ENCODE data around the gene FECH.
"Not testable (repeated sequence)": the region's sequence is repeated elsewhere in the genome, so short reads cannot be mapped to it uniquely, and the experiment has no call there.

The FECH gene, protein sequence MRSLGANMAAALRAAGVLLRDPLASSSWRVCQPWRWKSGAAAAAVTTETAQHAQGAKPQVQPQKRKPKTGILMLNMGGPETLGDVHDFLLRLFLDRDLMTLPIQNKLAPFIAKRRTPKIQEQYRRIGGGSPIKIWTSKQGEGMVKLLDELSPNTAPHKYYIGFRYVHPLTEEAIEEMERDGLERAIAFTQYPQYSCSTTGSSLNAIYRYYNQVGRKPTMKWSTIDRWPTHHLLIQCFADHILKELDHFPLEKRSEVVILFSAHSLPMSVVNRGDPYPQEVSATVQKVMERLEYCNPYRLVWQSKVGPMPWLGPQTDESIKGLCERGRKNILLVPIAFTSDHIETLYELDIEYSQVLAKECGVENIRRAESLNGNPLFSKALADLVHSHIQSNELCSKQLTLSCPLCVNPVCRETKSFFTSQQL

GRCh38 chr18:57586251-57587049 is at the start of gene FECH:
TSS of gene FECH (minus strand) at chr18:57586702. CDS start at chr18:57586620, 82 bp downstream.
- DNase-seq, result no peak

DNA sequence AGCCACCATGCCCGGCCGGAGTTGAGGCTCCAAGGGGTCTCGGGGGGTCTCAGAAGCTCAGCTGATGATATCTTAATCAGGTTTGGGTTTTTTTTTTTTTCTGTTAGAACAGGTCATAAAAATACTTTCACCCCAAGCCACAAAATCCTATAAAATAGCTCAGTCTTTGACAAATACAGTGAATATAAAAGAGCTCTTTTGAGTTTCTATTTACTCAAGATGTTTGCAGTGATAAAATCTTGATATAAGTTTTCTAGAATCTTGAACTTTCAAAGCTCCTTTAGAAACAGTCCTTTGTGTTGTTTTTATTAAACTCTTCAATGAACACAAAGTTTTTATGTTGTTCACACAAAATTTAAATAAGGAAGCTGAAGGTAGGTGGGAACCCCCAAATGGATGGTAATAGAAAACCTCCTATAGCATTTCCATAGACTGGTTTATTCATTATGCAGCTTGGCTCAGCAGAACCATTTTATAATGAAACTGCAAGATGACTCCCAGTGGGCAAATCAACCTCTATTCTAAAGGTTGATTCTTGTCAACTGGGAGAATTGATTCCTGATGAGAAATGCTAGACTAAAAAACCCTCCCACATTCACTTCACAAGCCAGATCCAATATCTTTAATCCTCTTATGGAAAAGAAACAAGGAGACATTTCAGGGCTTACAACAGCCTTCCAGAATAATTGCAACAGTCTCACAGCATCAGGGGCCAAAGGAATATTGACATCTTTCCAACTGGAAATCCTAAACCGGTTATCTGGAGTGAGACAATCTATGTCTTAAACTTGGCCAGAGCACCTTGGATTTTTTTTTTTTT is 48.7 kb upstream of the FECH start:
- no peak for DNase-seq

DNA sequence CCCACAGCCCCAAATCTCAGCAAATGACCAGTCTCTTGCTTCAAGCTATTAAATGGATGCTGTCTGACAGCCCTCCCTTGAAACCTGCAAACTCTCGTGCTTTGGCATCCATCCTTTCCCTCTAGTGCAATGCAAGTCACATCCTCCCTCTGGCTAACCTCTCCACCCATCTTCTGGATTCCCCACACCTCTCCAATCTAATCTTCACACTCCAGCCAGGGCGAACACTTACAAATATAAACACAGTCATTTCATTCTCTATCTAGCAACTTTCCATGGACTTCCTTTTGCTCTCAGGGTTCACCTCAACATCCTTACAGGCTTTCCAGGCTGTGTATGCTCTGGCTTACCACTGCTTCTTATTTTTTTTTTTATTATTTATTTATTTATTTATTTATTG is 45.2 kb upstream of the FECH start:
- peak; percentile 4 for DNase-seq

GRCh38 chr18:57630754-57631595 is 44.5 kb upstream of the FECH start:
- peak; percentile 7 for DNase-seq

DNA sequence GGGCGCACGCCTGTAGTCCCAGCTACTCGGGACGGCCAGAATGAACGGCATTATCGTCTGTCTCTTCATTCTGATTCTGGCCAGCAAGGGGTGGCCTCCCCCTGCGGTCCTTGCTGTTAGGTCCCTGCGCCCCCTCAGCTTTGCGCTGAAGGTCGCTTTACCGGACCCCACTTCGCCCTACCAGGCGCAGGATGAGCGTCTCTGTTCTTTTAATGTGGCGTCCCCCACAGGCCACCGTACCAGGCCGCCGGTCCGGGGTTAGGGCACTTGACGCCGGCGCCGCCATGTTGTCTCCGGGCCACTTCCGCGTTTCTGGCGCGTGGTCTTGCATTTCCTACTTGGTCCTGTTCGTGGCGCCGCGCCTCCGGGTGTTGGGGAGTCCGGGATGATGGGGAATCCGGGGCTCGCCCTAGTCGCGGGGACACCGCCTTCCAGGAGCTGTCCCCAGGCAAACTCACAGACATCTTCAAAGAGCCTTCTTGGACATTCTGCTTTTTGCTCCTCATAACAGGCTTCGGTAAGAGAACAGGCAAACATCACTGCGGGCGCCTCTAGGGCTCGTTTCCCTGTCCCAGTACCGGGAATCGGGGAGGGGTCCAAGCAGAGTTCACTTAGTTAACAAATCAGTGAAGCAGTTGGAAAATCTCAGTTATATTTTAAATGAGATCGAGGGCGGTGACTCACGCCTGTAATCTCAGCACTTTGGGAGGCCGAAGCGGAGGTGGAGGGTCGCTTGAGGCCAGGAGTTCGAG is 43.7 kb upstream of the FECH start:
- peak; percentile 91 for DNase-seq

GRCh38 chr18:57629422-57629821 is 42.9 kb upstream of the FECH start:
- no peak for DNase-seq

DNA sequence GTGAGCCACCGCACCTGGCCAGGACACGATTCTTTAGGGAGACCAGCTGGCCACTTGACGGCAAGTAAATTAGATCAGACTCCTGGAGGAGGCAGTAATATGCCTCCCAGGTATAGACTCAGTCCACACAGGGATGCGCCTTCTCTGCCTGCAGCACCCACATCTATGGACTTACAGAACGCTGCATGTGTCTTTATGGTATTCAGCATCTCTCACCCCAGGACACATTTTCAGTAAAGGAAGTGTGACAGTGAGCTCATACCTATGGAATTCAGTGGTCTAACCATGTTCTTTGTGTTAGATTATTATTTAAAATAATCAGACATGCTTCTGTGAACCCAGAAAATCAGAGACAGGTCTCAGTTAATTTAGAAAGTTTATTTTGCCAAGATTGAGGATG is 41.0 kb upstream of the FECH start:
- no peak for DNase-seq

DNA sequence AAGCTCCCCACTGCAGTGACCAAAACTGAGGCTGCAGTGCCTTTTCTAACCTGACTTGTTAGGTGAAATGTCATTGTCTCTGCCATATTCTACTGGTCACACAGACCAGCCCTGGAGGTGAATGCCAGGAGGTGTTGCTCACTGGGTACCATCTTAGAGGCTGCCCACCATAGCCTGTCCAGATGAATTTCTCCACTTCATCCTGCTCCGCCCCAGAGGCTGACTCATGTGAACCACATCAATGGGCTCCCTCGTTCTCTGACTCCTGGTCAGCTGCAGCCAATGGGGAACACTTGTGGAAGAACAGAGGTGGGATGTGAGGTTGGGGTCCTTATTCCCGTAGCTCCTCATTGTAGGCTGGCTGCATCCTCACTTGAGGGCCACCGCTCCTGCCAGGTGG is 38.5 kb upstream of the FECH start:
- DNase-seq, result no peak

GRCh38 chr18:57621246-57621604 is 34.7 kb upstream of the FECH start:
- DNase-seq, result no peak

- no peak for DNase-seq
These were observed 33.4 kb upstream of the FECH start for GRCh38 chr18:57619876-57620275.

- DNase-seq, result no peak
These were observed 32.4 kb upstream of the FECH start for GRCh38 chr18:57618910-57619309.

- DNase-seq, result no peak
These were observed 17.4 kb upstream of the FECH start for GRCh38 chr18:57603871-57604270.

DNA sequence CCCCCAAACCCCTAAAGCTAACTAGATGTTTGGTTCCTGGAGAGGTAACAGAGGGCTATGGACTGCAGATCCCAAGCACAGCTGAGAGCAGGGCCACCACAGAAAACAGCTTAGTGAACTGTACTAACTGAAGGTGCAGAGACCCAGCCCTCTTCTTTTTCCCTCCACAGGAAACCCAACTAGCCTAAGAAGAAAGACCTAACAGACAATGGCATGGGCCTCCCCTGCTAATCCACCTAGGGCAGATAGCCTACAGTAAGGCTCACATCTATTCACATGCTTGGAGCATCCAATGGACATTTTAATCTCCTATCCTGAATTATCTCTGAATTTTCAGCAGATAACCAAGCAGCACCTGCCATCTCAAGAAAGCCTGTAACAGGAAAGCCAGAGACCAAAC is 8.8 kb upstream of the FECH start:
- no peak for DNase-seq

DNA sequence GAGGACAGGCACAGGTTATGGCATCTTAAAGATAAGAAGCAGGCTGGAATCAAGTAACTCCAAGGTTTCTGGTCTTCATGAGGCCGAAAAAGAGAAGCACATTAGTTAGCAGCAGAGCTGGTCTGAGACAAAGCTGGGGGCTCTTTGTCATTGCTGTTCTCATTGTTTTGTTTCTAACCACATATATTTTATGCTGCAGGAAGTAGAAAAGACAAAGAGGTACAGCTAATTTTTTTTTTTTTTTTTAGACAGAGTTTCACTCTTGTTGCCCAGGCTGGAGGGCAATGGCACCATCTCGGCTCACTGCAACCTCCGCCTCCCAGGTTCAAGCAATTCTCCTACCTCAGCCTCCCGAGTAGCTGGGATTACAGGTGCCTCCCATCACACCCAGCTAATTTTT is 6.2 kb upstream of the FECH start:
- DNase-seq, result not testable (repeated sequence)

- no peak for DNase-seq
These were observed 2.7 kb upstream of the FECH start for GRCh38 chr18:57589161-57589560.

DNA sequence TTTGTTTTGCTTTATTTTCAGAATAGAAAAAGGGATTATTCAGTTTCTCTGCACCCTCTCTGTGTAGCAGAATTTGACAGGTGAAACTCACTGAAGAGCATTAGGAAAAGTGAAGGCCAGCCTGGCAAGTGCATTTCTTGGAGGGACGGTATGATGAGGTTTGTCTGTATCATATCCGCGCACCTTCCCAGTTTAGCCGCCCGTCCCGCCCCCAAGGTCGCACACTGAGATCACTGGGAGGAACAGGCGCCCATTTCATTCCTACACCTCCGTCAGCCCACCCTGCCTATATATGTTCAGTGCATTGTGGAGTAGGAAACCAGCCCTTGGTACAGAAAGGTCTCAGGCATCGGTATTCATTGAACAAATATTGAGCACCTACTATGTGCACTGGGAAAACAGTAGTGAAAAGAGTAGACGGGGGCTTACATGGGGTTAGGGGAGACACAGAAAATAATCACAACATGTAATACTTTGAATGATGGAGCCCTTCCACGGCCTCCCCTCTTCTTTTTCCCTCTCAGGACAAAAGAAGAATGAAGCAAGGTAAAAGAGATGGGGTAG is 678 bp upstream of the FECH start:
- DNase-seq, result no peak

DNA sequence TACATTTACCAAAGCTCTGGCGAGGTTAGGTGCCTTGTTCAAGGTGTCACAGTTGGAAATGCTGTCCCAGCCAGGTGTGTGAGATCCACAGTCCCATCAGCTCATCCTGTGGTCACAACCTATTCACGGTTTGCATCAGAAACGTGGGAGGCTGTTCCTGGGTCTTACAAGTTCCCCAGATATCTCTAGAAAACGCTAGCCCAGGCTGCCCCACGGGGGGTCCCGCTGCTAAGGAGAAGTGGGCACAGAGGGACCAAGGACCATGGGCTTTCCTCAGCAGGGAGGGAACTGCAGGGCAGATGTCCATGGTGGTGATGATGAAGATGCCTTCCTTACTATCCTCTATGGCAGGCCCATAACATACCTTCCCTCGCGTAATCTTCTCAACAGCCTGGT is 649 bp downstream of the FECH start:
- DNase-seq, result no peak

DNA sequence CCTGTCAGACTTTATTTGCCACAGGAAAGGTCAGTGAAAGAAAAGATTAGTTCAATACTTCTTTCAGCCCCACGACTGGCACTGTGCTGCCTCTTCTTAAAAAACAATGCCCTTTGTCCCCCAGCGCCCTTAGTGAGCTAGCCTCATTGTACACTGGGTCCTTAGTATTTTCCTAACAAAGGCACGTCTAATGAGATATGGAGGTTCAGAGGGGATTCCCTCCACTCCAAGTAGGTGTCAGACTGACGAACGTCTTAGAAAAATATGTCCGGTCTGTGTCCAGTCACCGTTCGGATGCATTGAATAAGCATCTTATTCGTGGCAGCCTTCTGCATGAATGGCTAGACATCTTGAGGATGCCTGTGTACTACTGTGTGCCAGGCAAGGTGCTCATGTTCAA is 1.1 kb downstream of the FECH start:
- DNase-seq, result no peak

GRCh38 chr18:57584444-57584843 is 2.1 kb downstream of the FECH start:
- no peak for DNase-seq

DNA sequence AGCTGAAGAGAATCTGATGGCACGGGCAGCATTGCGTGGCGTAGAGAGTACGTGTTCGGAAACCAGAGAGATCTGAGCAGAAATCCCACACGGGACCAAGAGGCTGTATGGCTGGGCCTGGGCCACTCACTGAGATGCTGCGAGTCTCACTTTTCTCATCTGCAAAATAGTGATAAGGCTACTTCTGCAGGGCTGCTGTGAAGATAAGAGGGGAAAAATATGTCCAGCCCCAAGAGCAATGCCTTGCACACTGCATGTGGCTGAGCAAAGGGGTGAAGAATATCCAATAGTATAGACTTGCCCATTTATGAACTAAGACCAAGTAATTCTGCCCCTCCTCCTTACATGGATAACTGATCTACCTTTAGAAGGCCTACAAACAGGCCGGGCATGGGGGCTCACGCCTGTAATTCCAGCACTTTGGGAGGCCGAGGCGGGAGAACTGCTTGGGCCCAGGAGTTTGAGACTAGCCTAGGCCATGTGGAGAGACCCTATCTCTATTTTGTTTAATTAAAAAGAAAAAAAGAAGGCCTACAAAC is 3.1 kb downstream of the FECH start:
- no peak for DNase-seq

DNA sequence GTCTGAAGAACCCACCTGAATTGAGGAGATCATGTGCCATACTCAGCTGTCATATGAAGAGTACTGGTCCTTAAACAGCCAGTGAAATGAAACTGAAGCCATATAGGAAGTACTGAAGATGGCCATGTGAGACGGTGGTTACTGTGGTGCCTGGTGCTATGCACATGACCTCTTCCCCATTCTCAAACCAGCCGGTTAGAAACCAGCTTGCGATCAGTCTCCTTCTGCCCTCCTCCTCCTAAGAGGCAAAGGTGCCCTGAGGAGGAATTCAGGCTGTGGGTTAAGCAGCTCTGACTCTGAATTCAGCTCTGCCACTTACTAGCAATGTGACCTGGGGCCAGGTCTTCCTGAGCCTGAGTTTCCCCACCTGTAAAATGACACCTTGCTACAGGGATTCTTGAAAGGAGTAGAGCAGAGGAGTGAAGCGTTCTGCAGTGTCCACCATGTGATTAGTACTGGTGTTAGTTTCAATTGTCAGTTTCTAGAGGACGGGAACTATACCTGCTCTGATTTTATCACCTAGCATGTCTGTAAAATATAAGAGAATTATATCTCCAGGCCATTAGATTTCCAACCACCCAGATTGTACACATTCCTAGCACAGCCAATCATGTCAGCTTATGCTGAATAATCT is 5.1 kb downstream of the FECH start:
- no peak for DNase-seq

Data from DMS79 (cell line).